AG04450 (cell line): ENCODE data around the gene DYNC2I2. TPM values are rescaled to one million over a fixed set of nuclear protein-coding genes. Genes with fewer than 3 reads are reported as not detected.

ENCODE experiments used
- CTCF ChIA-PET: fragments of 300-600, 350-600 bp; formaldehyde crosslinking; extraction: SDS; loops from one replicate; lab custom pipeline; 2022; ENCODE audit warnings: antibody characterized with exemption, inconsistent platforms; lab: Charles Lee
- POLR2A ChIA-PET: fragments of 350-600 bp; formaldehyde crosslinking; extraction: SDS; loops from one replicate; lab custom pipeline; 2021; ENCODE audit warnings: antibody characterized with exemption, inconsistent platforms; lab: Yijun Ruan, JAX
- DNase-seq: peaks from one replicate; pipeline ENCODE4 v3.0.0-alpha.2; 2011; ENCODE audit warnings: low read depth, low spot score
- H3K27ac ChIP-seq: one replicate; pipeline ENCODE4 v1.5.1; 2012; ENCODE audit warnings: low read depth, low read length, control low read depth
- H3K27me3 ChIP-seq: one replicate; pipeline ENCODE4 v1.6.0; 2012; ENCODE audit warnings: low read length; ENCODE audit not compliant: control insufficient read depth, insufficient read depth
- H3K4me3 ChIP-seq: 2 replicates; pipeline ENCODE4 v1.5.1; 2011; ENCODE audit warnings: mild to moderate bottlenecking, low read depth, low read length, control low read depth
- H3K9me3 ChIP-seq: 2 replicates; pipeline ENCODE4 v1.5.1; 2012; ENCODE audit warnings: low read length; ENCODE audit not compliant: control insufficient read depth, insufficient read depth
- polyA minus RNA-seq: library from RNA; depleted of rRNA, polyadenylated mRNA; stranded (reverse); fragments of >200 nt; gene quantifications from 2 replicates; pipeline ENCODE4 v1.2.3, GENCODE V29; 2011; rRNA and poly(A)+ RNA removed
- polyA plus RNA-seq: library from polyadenylated mRNA; depleted of rRNA; stranded (reverse); fragments of >200 nt; gene quantifications from 2 replicates; pipeline ENCODE4 v1.2.3, GENCODE V29; 2011; rRNA removed
- TF ChIP-seq, protein P1 (sequence below): IDR thresholded peaks from 2 replicates; pipeline ENCODE4 v1.5.1; 2011; ENCODE audit warnings: low read depth, low read length, control low read depth, inconsistent platforms

DYNC2I2 gene
- polyA plus RNA-seq (10.9 and 16.7 TPM in 2 replicates), polyA minus RNA-seq (13.0 and 13.1 TPM in 2 replicates)

DNA sequence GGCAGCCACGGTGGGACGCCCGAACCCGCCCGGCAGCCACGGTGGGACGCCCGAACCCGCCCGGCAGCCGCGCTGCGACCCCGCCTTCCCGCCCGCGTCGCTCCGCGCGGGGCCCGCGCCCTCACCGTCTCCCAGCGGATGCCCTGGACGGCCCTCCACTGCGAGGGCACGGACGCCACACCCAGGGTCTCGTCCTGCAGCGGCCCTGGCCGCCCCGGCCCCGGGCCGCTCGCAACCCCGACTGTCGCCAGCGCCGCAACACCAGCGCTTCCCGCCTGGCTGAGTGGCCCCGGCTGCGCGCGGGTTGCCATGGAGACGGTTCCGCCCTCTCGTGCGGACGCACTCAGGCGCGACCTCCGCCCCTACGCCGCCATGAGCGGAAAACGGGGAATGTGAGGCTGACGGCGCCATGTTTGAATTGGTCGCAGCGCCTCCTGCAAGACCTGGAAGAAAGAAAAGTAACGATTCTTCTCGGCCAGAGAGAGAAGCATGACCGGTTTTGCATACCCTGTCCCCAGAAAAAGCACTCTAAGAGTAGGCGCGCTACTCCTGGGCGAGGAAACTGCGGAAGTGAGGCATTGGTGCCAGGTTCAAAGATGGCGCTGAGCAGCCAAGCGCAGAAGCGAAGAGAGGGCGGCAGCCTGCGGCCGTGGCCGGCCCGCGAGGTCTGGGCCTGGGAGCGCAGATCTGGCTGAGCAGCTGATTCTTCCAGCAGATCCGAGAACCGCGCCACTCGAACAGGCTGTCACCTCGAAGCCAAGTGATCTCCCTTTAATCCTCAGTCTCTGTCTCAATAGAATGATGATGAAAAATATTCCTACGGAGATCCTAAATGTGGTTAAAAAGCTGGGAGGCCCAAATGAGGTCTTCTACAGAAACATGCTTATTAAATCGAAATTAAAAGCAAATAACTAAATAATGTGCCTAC lies at the start of gene DYNC2I2:
Gene DYNC2I2, minus strand, starts transcription at position 432 of the 928 bp plus-strand sequence. Its CDS starts 121 bp downstream, at position 311.
- Histone ChIP-seq H3K9me3 (no peaks in the 10 kb centered on the region), H3K27me3 (no peaks in the 10 kb centered on the region), H3K27ac (peak within 1 kb of the TSS; percentile 97), H3K4me3 (peak within 1 kb of the TSS; percentile 66)
- TF ChIP-seq, protein P1, sequence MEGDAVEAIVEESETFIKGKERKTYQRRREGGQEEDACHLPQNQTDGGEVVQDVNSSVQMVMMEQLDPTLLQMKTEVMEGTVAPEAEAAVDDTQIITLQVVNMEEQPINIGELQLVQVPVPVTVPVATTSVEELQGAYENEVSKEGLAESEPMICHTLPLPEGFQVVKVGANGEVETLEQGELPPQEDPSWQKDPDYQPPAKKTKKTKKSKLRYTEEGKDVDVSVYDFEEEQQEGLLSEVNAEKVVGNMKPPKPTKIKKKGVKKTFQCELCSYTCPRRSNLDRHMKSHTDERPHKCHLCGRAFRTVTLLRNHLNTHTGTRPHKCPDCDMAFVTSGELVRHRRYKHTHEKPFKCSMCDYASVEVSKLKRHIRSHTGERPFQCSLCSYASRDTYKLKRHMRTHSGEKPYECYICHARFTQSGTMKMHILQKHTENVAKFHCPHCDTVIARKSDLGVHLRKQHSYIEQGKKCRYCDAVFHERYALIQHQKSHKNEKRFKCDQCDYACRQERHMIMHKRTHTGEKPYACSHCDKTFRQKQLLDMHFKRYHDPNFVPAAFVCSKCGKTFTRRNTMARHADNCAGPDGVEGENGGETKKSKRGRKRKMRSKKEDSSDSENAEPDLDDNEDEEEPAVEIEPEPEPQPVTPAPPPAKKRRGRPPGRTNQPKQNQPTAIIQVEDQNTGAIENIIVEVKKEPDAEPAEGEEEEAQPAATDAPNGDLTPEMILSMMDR = no peak
- DNase-seq = peak; percentile 80
- ChIA-PET CTCF (no interaction called here), POLR2A (interaction anchor here (0.7 kb wide), 1 partner anchor 33 kb away, joined by 4 read pairs; the partner anchor contains the start of gene SET)

DNA sequence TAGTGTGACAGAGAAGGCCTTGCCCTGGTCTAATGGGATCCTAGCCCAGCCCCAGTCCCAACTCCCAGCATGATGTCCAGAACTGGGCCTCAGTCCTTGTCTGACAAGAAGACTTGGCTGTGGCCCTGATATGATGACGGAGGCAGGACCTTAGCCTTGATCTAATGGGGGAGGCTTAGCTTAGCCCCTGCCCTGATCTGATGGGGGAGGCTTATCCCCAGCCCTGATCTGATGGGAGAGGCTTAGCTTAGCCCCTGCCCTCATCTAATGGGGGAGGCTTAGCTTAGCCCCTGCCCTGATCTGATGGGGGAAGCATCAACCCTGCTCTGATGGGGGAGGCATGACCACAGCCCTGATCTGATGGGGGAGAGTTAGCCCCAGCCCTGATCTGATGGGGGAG lies 49.4 kb upstream of the DYNC2I2 start:
- no peak for DNase-seq
- POLR2A ChIA-PET = no interaction called here
- Histone ChIP-seq H3K27me3 (no peaks in the 10 kb centered on the region), H3K4me3 (no peak overlapping the region), H3K27ac (no peak overlapping the region), H3K9me3 (no peaks in the 10 kb centered on the region; the same call in 1 of the 2 replicates)
- TF ChIP-seq, protein P1 = no peak
- CTCF ChIA-PET = no interaction called here

DNA sequence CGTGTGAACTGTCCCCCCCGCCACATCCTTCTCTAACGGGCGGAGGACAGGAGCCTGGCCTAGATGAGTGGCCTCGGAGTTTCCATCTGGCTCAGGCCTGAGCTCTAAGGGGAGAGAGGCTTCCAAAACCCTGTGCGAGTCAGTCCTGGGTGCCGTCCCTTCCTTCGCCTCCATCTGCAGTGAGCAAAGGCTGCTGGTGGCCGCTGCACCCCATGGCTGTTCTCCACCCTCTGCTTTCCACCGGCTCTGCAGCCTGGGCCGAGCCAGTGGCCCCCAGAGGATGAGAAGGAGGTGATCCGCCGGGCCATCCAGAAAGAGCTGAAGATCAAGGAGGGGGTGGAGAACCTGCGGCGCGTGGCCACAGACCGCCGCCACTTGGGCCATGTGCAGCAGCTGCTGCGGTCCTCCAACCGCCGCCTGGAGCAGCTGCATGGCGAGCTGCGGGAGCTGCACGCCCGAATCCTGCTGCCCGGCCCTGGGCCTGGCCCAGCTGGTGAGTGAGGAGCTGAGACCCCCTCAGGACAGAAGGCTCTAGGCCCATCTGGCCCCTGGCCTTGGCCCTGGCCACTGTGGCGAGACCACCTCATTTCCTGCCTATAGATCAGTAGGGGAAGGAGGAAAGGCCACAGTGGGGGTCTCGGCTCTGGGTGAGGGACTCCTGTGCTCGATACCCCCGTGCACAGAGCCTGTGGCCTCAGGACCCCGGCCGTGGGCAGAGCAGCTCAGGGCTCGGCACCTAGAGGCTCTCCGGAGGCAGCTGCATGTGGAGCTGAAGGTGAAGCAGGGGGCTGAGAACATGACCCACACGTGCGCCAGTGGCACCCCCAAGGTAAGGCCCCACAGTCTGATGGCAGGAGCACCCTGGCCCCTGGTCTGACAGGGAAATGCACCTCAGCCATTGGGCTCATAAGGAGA lies 48.7 kb upstream of the DYNC2I2 start:
- TF ChIP-seq, protein P1 = no peak
- ChIA-PET CTCF (no interaction called here), POLR2A (interaction anchor here (0.5 kb wide), 1 partner anchor 66 kb away, joined by 3 read pairs; no protein-coding TSS in a partner anchor)
- H3K27me3 ChIP-seq = no peaks in the 10 kb centered on the region
- DNase-seq = no peak
- no peaks in the 10 kb centered on the region; the same call in 1 of the 2 replicates for H3K9me3 ChIP-seq
- no peak overlapping the region for H3K4me3 ChIP-seq
- H3K27ac ChIP-seq = no peak overlapping the region

DNA sequence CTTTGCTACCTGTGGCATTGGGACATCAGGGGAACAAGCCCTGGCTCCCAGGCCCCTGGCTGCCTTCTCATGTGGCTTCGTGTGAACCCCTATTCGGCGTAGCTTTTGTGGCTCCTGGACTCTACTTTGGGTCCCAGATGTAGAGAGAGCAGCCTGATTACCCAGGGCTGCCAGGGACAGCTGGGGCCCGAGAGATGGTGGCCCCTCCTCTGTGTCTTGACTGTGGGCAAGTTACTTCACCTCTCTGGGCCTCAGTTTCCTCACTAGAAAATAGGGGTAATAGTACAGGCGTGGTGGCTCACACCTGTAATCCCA lies 47.7 kb upstream of the DYNC2I2 start:
- CTCF ChIA-PET = no interaction called here
- Histone ChIP-seq H3K4me3 (no peak overlapping the region), H3K27me3 (no peaks in the 10 kb centered on the region), H3K27ac (no peak overlapping the region), H3K9me3 (no peaks in the 10 kb centered on the region; the same call in 1 of the 2 replicates)
- TF ChIP-seq, protein P1 = no peak
- DNase-seq = no peak
- POLR2A ChIA-PET = no interaction called here
